Ishikawa (cell line): ENCODE results near the gene CLEC6A.

Source experiments
- CEBPB ChIP-seq: IDR thresholded peaks from 2 replicates; pipeline ENCODE4 v1.6.1; 2012
- EGR1 ChIP-seq: IDR thresholded peaks from 2 replicates; pipeline ENCODE4 v1.6.1; 2012
- EP300 ChIP-seq: IDR thresholded peaks from 2 replicates; pipeline ENCODE4 v1.6.1; 2012; ENCODE audit warnings: borderline replicate concordance
- MAX ChIP-seq: IDR thresholded peaks from 2 replicates; pipeline ENCODE4 v1.6.1; 2012
- YY1 ChIP-seq: IDR thresholded peaks from 2 replicates; pipeline ENCODE4 v1.6.1; 2012; ENCODE audit warnings: low read depth

DNA sequence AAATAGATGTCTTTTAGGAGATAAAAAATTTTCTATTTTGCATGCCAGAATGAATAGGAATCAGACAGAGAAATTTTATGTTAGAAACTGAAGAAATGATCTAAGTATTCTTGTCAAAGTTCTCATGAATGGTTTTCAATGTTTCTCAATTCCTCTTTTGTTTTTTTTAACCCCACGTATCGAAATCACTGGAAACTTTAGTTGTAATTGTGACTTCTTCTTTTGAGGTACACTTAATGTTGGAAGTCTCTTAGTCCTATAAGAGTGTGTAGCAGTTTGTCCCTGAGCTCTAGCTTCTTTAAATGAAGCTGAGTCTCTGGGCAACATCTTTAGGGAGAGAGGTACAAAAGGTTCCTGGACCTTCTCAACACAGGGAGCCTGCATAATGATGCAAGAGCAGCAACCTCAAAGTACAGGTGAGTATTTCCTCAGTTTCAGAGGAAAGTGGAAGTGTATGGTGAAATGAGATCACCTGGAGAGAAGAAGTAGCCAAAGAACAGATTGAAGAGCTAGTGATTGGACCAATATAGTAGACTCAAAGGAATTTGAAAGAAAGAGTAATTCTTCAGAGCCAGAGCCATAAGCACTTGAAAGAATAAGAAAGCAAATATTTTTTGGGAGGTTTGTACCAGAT lies at the start of gene CLEC6A:
- TF ChIP-seq YY1 (no peak), EGR1 (no peak), CEBPB (no peak), EP300 (no peak), MAX (no peak)
